Adrenal gland (tissue), 12 donors: Measurements from ENCODE around the gene KCNH6. TPM values are rescaled to one million over a fixed set of nuclear protein-coding genes. Genes with fewer than 3 reads are reported as not detected.
A peak's percentile ranks its signal among the peaks of the same experiment; 100 is the strongest.

Experiments
- DNase-seq, 7 donors: peaks; one replicate each; pipeline ENCODE4 v3.0.0-alpha.2; 2019 to 2020
- H3K27ac ChIP-seq, 5 donors: fragments of 200-600 bp; sonication (generic) in 4 of 5; 1 replicate in 3 of 5; 2 replicates in 2 of 5; pipeline versions ENCODE4 v1.5.1 to v1.8.0; 2016 to 2020; ENCODE audit warnings: mild to moderate bottlenecking in 1 of 5
- H3K27me3 ChIP-seq: fragments of 200-600 bp; 2 replicates; pipeline ENCODE4 v1.8.0; 2021
- H3K36me3 ChIP-seq, 2 donors: fragments of 200-600 bp; replicated peaks in 1 of 2; 1 replicate in 1 of 2; 2 replicates in 1 of 2; pipeline versions ENCODE4 v1.5.1 to v1.8.0; 2018 to 2022
- H3K4me1 ChIP-seq, 2 donors: fragments of 200-600 bp; replicated peaks in 1 of 2; 1 replicate in 1 of 2; 2 replicates in 1 of 2; pipeline versions ENCODE4 v1.5.1 to v1.8.0; 2018 to 2021
- H3K4me3 ChIP-seq, 4 donors: fragments of 200-600 bp; sonication (generic) in 3 of 4; one replicate each; pipeline ENCODE4 v1.5.1; 2016 to 2018
- H3K9me3 ChIP-seq, 3 donors: fragments of 200-600 bp; sonication (generic) in 1 of 3; replicated peaks in 1 of 3; 1 replicate in 2 of 3; 2 replicates in 1 of 3; pipeline versions ENCODE4 v1.5.1 to v1.8.0; 2016 to 2021
- CTCF ChIP-seq, 6 experiments: fragments of 450-650 bp in 4 of 6; fragments of 200-600 bp in 2 of 6; sonication (generic) in 1 of 6; IDR thresholded peaks; 1 replicate in 5 of 6; 2 replicates in 1 of 6; pipeline versions ENCODE4 v1.5.1 to v1.8.0; 2016 to 2021; ENCODE audit warnings: antibody characterized with exemption in 6 of 6, mild to moderate bottlenecking in 2 of 6, moderate library complexity in 1 of 6
- POLR2A ChIP-seq, 2 donors: fragments of 450-650 bp; IDR thresholded peaks; one replicate each; pipeline ENCODE4 v1.6.1; 2017; ENCODE audit warnings: antibody characterized with exemption in 2 of 2, mild to moderate bottlenecking in 2 of 2, moderate library complexity in 1 of 2
- WGBS, 4 donors: extraction: QIAGEN DNeasy Blood & Tissue Kit in 2 of 4; methylation state at CpG; one replicate each; pipeline versions ENCODE4 v1.1.5 to v1.1.7; 2013 to 2017; 5-methylcytosine and 5-hydroxymethylcytosine counted together
- intact Hi-C, 2 donors: fragments of 100-400 bp; cut with DNase I; formaldehyde crosslinking; loops; one replicate each; pipeline versions ENCODE4 v1.14.1 to v1.15.0; 2022 to 2023
- polyA plus RNA-seq, 3 donors: library from polyadenylated mRNA; stranded (reverse); fragments of 200-250 nt in 2 of 3; fragments of 350-450 nt in 1 of 3; fragmentation: Illumina TruSeq in 1 of 3; extraction: RNeasy Lipid Tissue Mini Kit (QIAGEN cat#74804) in 1 of 3; gene quantifications; one replicate each; pipeline ENCODE4 v1.2.3, GENCODE V29; 2013 to 2014
- total RNA-seq, 9 donors: library from RNA; depleted of rRNA in 4 of 9; stranded (reverse); fragments of >200 nt in 4 of 9; fragments of 120-200 nt in 1 of 9; fragmentation: NEBNext Ultra II Directional in 1 of 9; extraction: Animal tissue kit (Norgen Biotek cat#: 25700) in 1 of 9; gene quantifications; one replicate each; pipeline versions ENCODE4 v1.1.0 to v1.2.4, GENCODE V29; 2013 to 2023
- donor health status: healthy with polysubstance abuse.
- donor health status: Bipolar disorder and iron deficiency.
- donor health status: DM: yes; HTN: yes; CAD: no.
- donor health status: DM: no; HTN: no; CAD: no.
- donor health status: DM: no; HTN: no; CAD: no.
- donor health status: DM: yes; HTN: yes; CAD: no.

Gene KCNH6
- total and polyA plus RNA-seq, 12 donors, result 0.11 to 0.41 (median 0.32) TPM; not detected in 7

GRCh38 chr17:63542218-63542545 lies 19.0 kb downstream of the KCNH6 start:
- Histone ChIP-seq H3K4me3 (no peak overlapping the region), H3K9me3 (no peaks in the 10 kb centered on the region), H3K27me3 (peaks cover 10% of the 10 kb centered on the region), H3K27ac (no peak overlapping the region), H3K36me3 (no peaks in the 10 kb centered on the region), H3K4me1 (peaks cover 0 to 6% of the 10 kb centered on the region in 2 donors)
- 88 to 100% (median 91%) methylated on average over 4 to 9 of the region's 9 CpGs for WGBS, 4 donors
- TF ChIP-seq POLR2A (IDR thresholded peaks at IDR 0.05), result no peak
- no peak for TF ChIP-seq CTCF (IDR thresholded peaks at IDR 0.05)
- no peak for DNase-seq
- intact Hi-C loops, result no loop called here

GRCh38 chr17:63542942-63543821 lies 20.0 kb downstream of the KCNH6 start:
- intact Hi-C loops, result no loop called here
- peak in 1 of 7 donors; percentile 5 for DNase-seq
- Histone ChIP-seq H3K9me3 (no peaks in the 10 kb centered on the region), H3K27ac (no peak overlapping the region), H3K27me3 (peaks cover 8% of the 10 kb centered on the region), H3K36me3 (no peaks in the 10 kb centered on the region), H3K4me1 (peaks cover 0 to 3% of the 10 kb centered on the region in 2 donors), H3K4me3 (no peak overlapping the region)
- no peak for TF ChIP-seq POLR2A (IDR thresholded peaks at IDR 0.05)
- TF ChIP-seq CTCF (IDR thresholded peaks at IDR 0.05), result no peak
- 69 to 78% (median 73%) methylated on average over 9 to 15 of the region's 15 CpGs for WGBS, 4 donors

GRCh38 chr17:63543822-63544420 lies 20.8 kb downstream of the KCNH6 start:
- peak in 1 of 7 donors; percentile 6 for DNase-seq
- intact Hi-C loops, result no loop called here
- H3K27me3 ChIP-seq, result peaks cover under 1% of the 10 kb centered on the region

More at GRCh38 chr17:63543822-63544420, 20.8 kb downstream of the KCNH6 start:
- no peak overlapping the region for H3K27ac ChIP-seq
- H3K9me3 ChIP-seq, result no peaks in the 10 kb centered on the region
- peaks cover 0 to 1% of the 10 kb centered on the region in 2 donors for H3K4me1 ChIP-seq
- no peak for TF ChIP-seq CTCF (IDR thresholded peaks at IDR 0.05)
- no peak overlapping the region for H3K4me3 ChIP-seq
- H3K36me3 ChIP-seq, result no peaks in the 10 kb centered on the region
